ENCODE results near the gene EIF2S2.

EIF2S2 gene

DNA sequence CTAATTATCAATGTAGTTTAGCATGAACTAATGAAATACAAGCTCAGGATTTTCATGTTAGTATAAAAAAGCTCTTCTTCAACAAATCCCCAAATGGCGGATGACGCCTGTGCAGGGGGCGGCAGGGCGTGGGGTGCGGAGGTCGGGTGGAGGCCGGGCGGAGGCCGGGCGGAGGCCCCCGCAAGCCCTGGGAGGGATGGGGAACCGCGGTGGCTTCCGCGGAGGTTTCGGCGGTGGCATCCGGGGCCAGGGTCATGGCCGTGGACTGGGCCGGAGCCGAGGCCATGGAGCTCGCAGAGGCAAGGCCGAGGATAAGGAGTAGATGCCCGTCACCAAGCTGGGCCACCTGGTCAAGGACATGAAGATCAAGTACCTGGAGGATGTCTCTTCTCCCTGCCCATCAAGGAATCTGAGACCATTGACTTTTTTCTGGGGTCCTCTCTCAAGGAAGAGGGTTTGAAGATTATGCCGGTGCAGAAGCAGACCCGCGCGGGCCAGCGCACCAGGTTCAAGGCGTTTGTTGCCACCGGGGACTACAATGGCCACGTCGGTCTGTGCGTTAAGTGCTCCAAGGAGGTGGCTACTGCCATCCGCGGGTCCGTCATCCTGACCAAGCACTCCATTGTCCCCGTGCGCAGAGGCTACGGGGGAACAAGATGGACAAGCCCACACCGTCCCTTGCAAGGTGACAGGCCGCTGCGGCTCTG is 10.4 kb upstream of the EIF2S2 start:
- no peak for DNase-seq (ENCODE audit: low spot score)

DNA sequence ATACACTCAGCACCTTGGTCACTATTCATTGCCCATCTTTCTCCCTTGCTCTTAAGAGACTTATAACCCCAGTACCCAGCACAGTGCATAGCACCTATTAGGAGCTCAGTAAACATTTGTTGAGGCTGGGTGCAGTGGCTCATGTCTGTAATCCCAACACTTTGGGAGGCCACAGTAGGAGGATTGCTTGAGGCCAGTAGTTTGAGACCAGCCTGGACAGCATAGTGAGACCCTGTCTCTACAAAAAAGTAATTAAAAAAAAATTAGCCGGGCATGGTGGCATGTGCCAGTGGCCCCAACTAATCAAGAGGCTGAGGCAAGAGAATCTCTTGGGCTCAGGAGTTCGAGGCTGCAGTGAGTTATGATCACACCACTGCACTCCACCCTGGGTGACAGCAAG is 8.2 kb upstream of the EIF2S2 start:
- DNase-seq (ENCODE audit: low spot score): no peak

DNA sequence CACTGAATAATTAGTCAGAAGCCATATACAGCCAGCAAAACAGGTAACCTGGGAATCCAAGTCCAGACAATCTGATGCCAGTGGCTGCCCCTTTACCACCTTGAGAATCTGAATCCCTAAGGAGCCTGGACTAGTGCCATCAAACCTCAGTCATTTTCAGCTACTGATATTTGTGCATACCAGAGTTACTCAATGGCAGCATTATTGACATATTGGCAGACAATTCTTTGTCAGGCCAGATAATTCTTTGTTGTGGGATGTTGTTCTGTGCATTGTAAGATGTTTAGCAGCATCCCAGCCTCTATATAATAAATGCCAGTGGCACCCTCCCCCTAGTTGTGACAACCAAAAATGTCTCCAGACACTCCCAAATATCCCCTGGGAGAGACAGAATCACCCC is 3.2 kb upstream of the EIF2S2 start:
- no peak for DNase-seq (ENCODE audit: low spot score)

DNA sequence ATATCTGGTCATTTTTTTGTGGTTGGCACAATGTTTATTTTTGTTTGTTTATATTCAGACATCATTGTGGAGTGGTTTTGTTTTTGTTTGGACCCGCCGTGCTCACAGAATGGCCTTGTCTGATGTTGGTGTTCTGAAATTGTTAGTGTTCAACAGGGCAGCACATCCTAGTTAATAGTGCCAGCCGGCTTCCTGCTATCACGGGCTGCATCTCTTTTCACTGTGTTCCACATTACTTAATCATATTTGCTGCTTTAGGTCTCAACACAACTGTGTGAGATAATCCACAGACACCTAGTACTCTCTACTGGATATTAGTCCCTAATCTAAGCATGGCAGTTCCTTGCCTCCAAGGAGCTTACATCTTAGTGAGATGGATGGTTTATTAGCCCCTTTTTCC is 2.8 kb upstream of the EIF2S2 start:
- DNase-seq (ENCODE audit: low spot score): no peak

DNA sequence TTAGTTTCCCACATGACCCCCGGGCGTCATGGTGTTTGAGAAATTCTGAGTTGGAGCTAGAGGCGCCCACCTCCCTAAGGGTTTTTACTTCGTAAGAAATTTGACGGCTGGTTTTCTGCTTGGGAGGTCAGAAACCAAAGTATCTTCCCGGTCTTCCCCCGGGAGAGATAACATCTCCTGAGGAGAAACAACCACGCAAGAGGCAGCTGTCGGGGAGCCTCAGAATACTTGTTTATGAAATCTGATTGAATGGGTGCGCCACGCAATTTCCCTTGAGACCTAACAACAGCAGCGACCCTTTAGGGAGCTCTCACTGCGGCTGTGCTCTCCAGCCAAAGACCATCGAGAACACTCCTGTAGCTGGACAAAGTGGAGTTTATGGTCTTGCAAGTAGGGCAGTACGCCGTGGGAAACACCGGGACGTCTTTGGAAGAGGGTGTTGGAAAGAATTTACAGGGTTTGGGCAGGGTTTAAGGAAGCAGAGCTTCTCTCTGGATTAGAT is 608 bp upstream of the EIF2S2 start:
- no peak for DNase-seq (ENCODE audit: low spot score)

DNA sequence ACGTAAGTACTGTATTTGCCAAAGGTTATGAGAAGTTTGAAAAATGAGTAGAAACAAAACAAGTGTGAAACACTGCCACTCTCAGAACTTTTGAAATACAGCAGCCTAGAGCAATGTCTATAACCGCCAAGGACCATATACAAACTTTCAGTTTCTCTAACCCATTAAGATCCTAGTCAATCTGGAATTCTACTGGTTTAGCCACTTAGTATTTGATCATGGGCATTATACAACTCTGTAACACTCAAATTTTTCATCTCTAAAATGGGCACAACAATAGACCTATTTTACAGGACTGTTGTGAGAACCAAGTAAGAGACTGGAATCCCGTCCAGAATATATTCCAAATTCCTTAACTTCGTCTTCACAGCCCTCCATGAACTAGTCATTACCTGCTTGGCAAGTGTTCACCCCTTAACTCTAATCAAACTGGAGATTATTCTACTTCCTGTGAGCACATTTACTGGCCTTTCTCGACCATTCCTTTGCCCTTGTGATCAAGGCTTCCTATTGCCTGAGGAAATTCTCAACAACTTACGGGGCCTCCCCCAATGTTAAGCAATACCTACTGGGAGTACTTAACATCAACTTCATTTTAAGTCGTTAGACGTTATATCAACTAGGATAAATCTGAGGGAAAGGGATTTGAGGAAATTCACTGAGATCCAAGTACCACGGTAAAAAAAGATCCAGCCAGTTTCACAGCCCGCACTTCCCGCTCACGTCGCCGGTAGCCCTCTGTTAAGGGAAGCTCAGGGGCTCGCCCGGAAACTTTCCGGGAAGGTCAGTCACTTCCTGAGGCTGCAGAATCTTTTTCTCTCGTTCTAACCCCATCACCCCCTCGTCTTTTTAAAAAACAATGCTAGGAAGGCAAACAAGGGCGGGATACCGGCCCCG is 1.1 kb downstream of the EIF2S2 start:
- peak; percentile 59 for DNase-seq (ENCODE audit: low spot score)

DNA sequence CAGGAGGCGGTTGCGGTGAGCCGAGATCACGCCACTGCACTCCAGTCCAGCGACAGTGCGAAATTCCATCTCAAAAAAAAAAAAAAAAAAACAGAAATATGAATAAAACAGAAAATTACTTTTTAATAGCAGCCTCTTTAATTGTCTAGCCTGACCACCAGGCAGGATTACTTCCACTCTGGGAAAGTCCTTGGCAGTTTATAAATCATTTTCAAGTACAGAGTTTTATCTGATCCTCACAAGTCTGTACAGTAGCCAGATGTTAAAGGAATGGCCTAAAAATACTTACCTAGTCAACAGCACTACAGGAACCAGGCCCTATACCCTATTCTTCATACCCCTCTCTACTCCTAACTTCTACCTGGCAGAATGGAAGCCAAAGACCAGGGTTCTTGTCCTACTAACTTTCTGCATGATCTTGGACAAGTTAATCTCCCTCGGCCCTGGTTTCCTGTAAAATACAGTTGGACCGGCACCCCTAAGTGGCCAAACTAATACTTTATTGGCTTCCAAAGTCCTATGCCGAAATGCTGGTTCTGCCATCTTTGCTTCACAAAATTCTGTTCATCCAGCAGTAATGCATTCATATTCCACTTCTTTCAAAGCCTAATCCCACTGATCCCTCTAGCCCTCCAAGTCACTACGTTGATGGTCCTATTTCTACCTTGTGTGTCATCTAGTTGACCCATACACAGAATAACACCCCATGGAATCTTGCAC is 1.9 kb downstream of the EIF2S2 start:
- peak; percentile 27 for DNase-seq (ENCODE audit: low spot score)

DNA sequence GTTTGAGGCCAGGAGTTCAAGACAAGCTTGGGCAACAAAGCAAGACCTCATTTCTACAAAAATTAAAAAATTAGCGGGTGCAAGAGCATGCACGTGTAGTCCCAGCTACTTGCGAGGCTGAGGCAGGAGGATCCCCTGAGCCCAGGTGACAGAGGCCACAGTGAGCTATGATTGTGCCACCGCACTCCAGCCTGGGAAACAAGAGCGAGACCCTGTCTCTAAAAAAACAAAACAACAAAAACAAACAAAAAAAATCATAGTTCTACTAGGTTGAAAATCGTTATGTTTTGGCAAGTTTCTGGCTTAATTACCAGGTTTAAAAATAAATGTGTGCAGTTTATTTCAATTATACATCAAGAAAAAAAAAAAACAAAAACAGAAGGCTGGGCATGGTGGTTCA is 2.6 kb downstream of the EIF2S2 start:
- DNase-seq (ENCODE audit: low spot score): no peak

DNA sequence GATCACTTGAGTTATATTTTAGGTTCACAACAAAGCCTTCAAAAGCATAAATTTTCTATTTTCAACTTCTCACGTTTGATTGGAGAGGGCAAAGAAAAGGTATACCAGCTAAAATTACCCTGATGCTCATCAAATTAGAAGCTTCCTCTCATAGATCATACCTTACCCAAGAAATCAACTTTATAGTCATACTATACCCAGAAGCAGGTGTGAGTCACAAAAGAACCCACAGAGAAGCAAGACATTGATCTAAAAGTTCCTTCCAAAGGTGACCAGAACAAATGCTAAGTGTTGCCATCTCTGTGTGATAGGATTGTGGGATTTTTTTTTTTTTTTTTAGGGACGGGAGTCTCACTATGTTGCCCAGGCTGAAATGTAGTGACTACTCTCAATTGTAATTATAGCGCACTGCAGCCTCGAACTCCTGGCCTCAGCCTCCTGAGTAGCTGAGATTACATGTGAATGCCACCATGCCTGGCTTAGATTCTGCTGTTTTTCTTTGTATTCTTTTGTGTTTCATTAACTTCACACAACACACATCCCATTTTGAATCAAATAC is 3.3 kb downstream of the EIF2S2 start:
- DNase-seq (ENCODE audit: low spot score): no peak

DNA sequence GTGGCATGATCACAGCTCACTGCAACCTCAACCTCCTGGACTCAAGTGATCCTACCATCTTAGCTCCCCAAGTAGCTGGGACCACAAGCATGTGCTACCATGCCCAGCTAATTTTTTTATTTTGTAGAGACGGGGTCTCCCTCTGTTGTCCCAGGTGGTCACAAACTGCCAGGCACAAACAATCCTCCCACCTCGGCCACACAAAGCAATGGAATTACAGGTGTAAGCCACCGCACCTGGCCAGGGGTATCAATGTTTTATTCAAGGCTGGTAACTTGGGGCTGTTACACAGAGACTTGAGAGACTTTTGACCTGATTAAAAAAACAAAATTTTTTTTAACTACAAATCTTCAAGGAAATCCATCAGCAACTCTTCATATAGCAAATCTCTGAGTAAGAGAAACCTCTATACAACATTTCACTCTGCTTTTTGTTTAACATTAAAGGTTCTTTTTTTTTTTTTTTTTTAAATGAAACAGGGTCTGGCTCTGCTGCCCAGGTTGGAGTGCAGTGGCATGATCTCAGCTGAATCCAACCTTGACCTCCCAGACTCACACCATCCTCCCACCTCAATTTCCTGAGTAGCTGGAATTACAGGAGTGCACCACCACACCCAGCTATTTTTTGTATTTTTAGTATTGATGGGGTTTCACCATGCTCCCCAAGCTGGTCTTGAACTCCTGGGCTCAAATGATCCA is 5.9 kb downstream of the EIF2S2 start:
- DNase-seq (ENCODE audit: low spot score): no peak

DNA sequence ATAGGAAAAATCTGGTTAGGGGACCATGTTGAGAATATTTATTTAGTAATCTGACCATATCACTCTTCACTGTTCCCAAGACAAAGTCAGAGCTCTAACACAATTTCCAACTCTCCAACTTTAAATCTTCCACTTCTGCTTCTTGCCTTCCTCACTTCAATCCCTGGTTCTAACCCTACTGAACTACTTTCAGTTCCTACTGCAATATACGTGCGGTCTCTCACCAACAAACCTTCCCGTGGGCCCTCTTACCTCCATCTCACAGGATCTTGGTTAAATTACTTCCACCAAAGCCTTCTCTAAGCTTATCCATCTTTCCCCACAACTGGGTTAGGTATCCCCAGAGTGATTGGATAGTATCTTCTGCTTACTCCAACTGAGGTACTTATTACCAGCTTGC is 8.0 kb downstream of the EIF2S2 start:
- DNase-seq (ENCODE audit: low spot score): no peak

DNA sequence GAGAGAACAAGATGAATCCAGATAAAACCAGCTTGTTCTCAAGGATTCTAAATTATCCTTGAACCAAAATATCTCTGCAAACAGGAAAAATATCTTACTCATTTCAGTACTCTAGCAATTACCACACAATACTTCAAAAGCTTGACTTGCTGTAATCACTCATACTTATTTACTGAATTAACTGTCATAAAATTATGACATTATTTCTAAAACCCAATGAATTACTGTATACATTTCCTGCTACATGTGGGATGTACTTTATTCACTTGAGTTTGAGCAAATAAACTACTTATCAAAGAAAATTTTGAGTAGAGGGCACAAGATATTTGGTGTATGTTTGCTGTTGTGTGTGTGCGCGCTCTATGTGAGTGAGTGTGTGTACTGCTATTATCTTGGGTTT is 9.7 kb downstream of the EIF2S2 start:
- no peak for DNase-seq (ENCODE audit: low spot score)

DNA sequence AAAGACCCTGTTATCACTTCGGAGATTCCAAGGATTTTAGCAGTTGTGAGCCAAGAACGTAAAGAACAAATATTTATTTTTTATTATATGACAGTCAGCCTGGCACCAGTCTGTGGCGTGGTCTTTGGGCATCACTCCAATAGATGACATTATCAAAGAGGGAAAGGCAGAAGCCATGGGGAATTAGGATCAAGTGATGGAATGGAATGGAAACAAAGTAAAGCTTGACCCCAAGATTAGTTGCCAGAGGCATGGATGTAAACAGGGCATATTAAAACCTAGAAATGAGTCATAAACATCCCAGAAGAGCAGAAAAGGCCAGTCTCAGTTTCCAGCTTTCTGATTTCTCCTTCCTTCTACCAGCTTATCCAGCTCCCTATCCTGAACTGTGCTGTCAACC is 11.5 kb downstream of the EIF2S2 start:
- DNase-seq (ENCODE audit: low spot score): no peak

DNA sequence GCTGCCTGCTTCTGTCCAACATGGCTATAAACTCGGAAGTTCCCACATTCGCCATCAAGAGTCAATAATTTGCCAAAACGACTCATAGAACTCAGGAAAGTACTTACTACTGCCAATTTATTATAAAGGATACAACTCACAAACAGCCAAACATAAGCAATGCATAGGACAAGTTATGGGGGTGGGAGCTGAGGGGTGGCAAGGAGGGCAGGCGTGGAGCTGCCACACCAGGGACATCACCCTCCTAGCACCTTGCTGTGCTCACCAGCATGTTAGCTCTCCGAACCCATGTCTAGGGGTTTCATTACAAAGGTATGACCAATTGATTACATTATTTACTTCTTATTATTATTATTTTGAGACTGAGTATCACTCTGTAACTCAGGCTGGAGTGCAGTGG is 12.4 kb downstream of the EIF2S2 start:
- DNase-seq (ENCODE audit: low spot score): no peak

DNA sequence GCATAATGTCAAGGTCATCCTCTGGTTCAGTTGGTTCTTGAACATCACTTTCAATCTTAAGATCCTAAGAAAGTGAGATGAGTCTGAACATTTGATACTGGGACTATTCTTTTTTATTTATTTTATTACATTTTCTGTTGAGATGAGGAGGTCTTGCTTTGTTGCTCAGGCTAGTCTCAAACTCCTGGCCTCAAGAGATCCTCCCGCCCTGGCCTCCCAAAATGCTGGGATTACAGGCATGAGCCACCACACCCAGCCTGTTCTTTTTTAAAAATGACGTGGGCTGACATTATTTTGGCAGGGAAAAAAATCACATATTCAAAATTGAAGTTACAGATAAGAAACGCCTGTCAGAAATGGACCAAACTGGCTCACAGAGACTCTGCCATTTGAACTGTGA is 13.5 kb downstream of the EIF2S2 start:
- no peak for DNase-seq (ENCODE audit: low spot score)

DNA sequence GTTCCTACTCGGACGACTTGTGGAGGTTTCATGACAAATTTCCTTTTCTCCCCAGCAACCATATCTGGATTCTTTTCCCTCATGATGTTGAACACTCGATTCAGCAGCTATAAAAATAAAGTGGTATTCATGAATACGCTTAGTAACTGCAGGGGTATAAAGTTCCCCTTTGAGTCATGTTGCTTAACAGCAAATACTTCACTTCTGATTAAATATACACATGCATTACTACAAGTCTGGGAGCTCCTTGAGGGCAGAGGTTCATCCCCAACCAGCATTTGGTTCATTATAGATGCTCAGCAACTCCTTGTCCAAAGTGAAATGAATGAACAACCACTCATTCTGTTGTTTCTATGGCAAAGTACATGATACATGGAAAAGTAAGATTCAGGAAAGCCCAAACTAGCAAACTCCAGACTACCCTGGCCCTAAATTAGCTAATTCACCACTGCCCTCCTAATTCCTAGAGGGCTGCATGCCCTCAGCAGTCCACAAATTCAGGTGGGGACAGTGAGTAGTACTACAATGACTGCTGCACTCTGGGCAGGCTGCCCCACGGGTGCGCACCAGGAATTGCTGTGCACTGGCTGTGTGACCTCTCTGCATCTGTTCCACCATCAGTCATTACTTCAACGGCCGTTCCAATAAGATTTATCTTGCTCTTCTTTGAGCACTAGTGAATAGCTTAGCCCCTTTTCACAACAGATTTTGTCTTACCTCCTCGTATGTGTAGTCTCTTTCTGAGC is 15.2 kb downstream of the EIF2S2 start:
- DNase-seq (ENCODE audit: low spot score): no peak

DNA sequence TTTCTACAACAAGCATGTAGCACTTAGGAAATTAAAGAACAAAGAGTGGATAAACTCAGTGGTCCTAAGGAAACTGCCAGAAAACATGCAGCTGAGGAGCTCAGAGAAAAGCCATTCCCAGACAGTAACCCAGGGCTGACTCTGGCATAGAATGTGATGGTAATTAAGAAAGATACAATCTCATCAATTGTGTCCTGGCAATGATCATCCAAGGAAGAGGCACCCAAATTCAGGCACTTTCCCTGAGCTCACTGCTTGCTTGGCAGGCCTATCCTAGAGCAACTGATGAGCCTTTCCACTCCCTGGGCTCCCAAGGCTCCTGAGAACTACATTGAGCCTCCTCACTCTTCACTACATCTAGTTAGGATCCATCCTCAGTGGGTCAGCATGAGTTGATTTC is 16.2 kb downstream of the EIF2S2 start:
- DNase-seq (ENCODE audit: low spot score): no peak

DNA sequence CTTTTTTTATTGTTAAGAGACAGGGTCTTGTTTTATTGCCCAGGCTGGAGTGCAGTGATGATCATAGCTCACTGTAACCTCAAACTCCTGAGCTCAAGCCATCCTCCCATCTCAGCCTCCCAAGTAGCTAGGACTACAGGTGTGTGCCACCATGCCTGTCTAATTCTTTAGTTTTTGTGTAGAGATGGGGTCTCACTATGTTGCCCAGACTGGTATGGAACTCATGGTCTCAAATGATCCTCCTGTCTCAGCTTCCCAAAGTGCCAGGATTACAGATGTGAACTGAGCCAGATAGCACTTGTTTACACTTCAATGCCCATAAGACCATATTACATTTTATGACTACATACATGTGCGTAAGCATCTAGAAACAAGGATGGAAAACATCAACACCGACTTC is 18.1 kb downstream of the EIF2S2 start:
- no peak for DNase-seq (ENCODE audit: low spot score)

DNA sequence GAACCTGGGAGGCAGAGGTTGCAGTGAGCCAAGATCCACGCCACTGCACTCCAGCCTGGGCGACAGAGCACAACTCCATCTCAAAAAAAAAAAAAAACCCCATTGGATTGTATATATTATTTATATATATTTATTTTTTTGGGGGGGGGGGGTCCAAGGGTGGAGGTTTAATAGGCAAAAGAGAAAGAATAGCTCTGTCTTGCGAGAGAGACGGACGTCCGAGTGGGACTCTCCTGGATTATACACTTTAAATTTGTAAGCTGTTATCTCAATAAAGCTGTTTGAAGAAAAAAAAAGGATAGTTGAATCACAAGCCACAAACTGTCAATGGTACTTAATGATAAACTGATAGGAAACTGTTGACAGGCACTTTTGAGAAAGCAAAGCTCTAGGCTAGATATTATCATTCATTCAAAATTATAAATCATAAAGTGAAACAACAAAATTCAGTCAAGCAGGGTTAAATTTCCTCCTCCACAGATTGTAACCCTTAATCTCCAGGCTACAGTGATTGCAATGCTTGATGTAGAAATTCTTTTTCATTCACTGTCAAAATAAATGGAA is 20.3 kb downstream of the EIF2S2 start:
- no peak for DNase-seq (ENCODE audit: low spot score)

DNA sequence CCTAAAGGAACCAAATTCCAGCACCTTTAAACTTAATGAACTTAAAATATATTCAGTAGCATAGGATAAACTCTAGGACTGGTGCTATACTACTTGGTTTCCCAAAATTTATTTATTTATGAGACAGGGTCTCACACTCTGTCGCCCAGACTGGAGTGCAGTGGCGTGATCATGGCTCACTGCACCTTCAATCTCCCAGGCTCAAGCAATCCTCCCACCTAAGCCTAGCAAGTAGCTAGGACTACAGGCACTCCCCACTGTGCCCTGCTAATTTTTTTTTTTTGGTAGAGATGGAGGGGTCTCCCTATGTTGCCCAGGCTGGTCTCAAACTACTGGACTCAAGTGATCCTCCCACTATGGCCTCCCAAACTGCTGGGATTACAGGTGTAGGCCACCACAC is 21.4 kb downstream of the EIF2S2 start:
- no peak for DNase-seq (ENCODE audit: low spot score)

All from hematopoietic multipotent progenitor cell treated with erythropoietin and hydrocortisone succinate and interleukin-3 and kit ligand, for 17 days (in vitro differentiated cells).